Neural cell (in vitro differentiated cells): ENCODE results near the gene THRB. TPM values are rescaled to one million over a fixed set of nuclear protein-coding genes. Genes with fewer than 3 reads are reported as not detected.

ENCODE experiments used
- H2AFZ ChIP-seq: fragments of 200-600, 300-800 bp; sonication (generic), shearing (Covaris generic); 2 replicates; pipeline ENCODE4 v1.6.0; 2014; ENCODE audit warnings: low read depth, mild to moderate bottlenecking, antibody characterized with exemption, low read length, moderate library complexity
- H3F3A ChIP-seq: fragments of 200-600 bp; shearing (Covaris generic); 2 replicates; pipeline ENCODE4 v1.6.1; 2016; ENCODE audit warnings: mild to moderate bottlenecking, moderate library complexity, mixed read lengths, antibody characterized with exemption, low read length; ENCODE audit not compliant: insufficient read depth, poor library complexity, severe bottlenecking
- H3K27ac ChIP-seq: fragments of 200-600, 300-800 bp; sonication (generic), shearing (Covaris generic); 2 replicates; pipeline ENCODE4 v1.5.1; 2014; ENCODE audit warnings: mild to moderate bottlenecking, low read length, moderate library complexity
- H3K27me3 ChIP-seq: fragments of 300-800, 200-600 bp; sonication (generic), shearing (Covaris generic); 2 replicates; pipeline ENCODE4 v1.6.0; 2014; ENCODE audit warnings: mild to moderate bottlenecking, low read depth, low read length, moderate library complexity; ENCODE audit not compliant: insufficient read depth
- H3K36me3 ChIP-seq: fragments of 300-800, 200-600 bp; sonication (generic), shearing (Covaris generic); 2 replicates; pipeline ENCODE4 v1.5.1; 2014; ENCODE audit warnings: mild to moderate bottlenecking, antibody characterized with exemption, low read length, moderate library complexity; ENCODE audit not compliant: insufficient read depth
- H3K4me2 ChIP-seq: fragments of 300-800, 200-600 bp; sonication (generic), shearing (Covaris generic); 2 replicates; pipeline ENCODE4 v1.6.0; 2014; ENCODE audit warnings: mild to moderate bottlenecking, low read length
- H3K4me3 ChIP-seq: fragments of 300-800, 200-600 bp; sonication (generic), shearing (Covaris generic); 2 replicates; pipeline ENCODE4 v1.5.1; 2014; ENCODE audit warnings: mild to moderate bottlenecking, low read length, moderate library complexity
- H3K79me2 ChIP-seq: fragments of 200-600 bp; shearing (Covaris generic); replicated peaks from 2 replicates; pipeline ENCODE4 v1.6.0; 2014; ENCODE audit warnings: mild to moderate bottlenecking, low read length, moderate library complexity; ENCODE audit not compliant: insufficient read depth
- H3K9ac ChIP-seq: fragments of 300-800, 200-600 bp; sonication (generic), shearing (Covaris generic); 2 replicates; pipeline ENCODE4 v1.6.1; 2016; ENCODE audit warnings: mild to moderate bottlenecking, low read length, mixed read lengths
- H3K9me2 ChIP-seq: fragments of 200-600 bp; shearing (Covaris generic); 2 replicates; pipeline ENCODE4 v1.6.1; 2016; ENCODE audit warnings: mild to moderate bottlenecking, low read length, mixed read lengths; ENCODE audit not compliant: insufficient read depth
- H3K9me3 ChIP-seq: fragments of 200-600, 300-800 bp; sonication (generic), shearing (Covaris generic); 2 replicates; pipeline ENCODE4 v1.6.1; 2016; ENCODE audit warnings: mild to moderate bottlenecking, mixed run types, low read length, moderate library complexity, mixed read lengths
- H4K20me1 ChIP-seq: fragments of 200-600 bp; shearing (Covaris generic); 2 replicates; pipeline ENCODE4 v1.6.1; 2016; ENCODE audit warnings: mild to moderate bottlenecking, mixed run types; ENCODE audit not compliant: insufficient read depth
- EP300 ChIP-seq: fragments of 450-650 bp; conservative IDR thresholded peaks from 2 replicates; pipeline ENCODE4 v1.6.1; 2014; ENCODE audit warnings: antibody characterized with exemption, mild to moderate bottlenecking, moderate library complexity; ENCODE audit not compliant: poor library complexity, severe bottlenecking
- EZH2 ChIP-seq: fragments of 200-600, 300-800 bp; shearing (Covaris generic), sonication (generic); IDR thresholded peaks from 2 replicates; pipeline ENCODE4 v1.6.1; 2014; ENCODE audit warnings: antibody characterized with exemption, low read length, borderline replicate concordance, mild to moderate bottlenecking; ENCODE audit not compliant: insufficient read depth, poor library complexity, severe bottlenecking
- MXI1 ChIP-seq: fragments of 450-650 bp; conservative IDR thresholded peaks from 2 replicates; pipeline ENCODE4 v1.6.1; 2014; ENCODE audit warnings: antibody characterized with exemption, mild to moderate bottlenecking; ENCODE audit not compliant: poor library complexity, severe bottlenecking
- POLR2AphosphoS5 ChIP-seq: IDR thresholded peaks from 2 replicates; pipeline ENCODE4 v1.6.1; 2012
- RAD21 ChIP-seq: fragments of 450-650 bp; conservative IDR thresholded peaks from 2 replicates; pipeline ENCODE4 v1.6.1; 2014; ENCODE audit warnings: antibody characterized with exemption, mild to moderate bottlenecking, moderate library complexity
- REST ChIP-seq: IDR thresholded peaks from 2 replicates; pipeline ENCODE4 v1.6.1; 2012; ENCODE audit warnings: borderline replicate concordance
- SMC3 ChIP-seq: fragments of 450-650 bp; conservative IDR thresholded peaks from 2 replicates; pipeline ENCODE4 v1.6.1; 2014; ENCODE audit warnings: antibody characterized with exemption, mild to moderate bottlenecking, moderate library complexity; ENCODE audit not compliant: poor library complexity
- TAF1 ChIP-seq: IDR thresholded peaks from 2 replicates; pipeline ENCODE4 v1.6.1; 2012; ENCODE audit warnings: low read depth
- polyA plus RNA-seq: library from polyadenylated mRNA; depleted of rRNA; stranded (reverse); fragments of >200 nt; gene quantifications from 2 replicates; pipeline ENCODE4 v1.2.3, GENCODE V29; 2014
- TF ChIP-seq, protein P1 (sequence below): fragments of 450-650 bp; IDR thresholded peaks from 2 replicates; pipeline ENCODE4 v1.5.1; 2014; ENCODE audit warnings: antibody characterized with exemption, mild to moderate bottlenecking, moderate library complexity; ENCODE audit not compliant: poor library complexity, severe bottlenecking

Gene THRB
- polyA plus RNA-seq, 1 donor from 2014 or later, result 1.7 TPM

DNA sequence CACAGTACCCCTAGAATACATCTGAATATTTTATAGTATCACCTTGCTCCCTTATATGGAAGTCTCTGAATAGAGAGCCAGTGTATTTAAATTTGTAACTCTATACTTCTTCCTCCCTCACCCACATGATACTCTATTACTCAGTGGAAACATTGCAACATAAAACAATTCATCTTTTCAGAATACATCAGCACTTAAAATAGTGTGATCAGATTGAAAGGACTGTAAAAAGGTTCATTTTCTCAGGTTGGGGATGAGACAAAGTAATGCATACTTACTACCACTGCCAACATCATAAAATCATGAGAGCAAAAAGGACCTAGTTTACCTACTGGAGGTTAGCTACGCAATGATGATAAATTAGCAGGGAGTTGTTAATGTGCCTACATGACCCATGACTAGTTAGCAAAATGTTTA, 13.8 kb upstream of the THRB start:
- H3F3A ChIP-seq, result no peaks in the 10 kb centered on the region
- no peak overlapping the region for H3K9ac ChIP-seq
- no peak overlapping the region for H3K4me3 ChIP-seq
- H3K27ac ChIP-seq, result no peak overlapping the region
- H3K36me3 ChIP-seq, result no peaks in the 10 kb centered on the region
- TF ChIP-seq EZH2, result no peak
- TF ChIP-seq, protein P1, sequence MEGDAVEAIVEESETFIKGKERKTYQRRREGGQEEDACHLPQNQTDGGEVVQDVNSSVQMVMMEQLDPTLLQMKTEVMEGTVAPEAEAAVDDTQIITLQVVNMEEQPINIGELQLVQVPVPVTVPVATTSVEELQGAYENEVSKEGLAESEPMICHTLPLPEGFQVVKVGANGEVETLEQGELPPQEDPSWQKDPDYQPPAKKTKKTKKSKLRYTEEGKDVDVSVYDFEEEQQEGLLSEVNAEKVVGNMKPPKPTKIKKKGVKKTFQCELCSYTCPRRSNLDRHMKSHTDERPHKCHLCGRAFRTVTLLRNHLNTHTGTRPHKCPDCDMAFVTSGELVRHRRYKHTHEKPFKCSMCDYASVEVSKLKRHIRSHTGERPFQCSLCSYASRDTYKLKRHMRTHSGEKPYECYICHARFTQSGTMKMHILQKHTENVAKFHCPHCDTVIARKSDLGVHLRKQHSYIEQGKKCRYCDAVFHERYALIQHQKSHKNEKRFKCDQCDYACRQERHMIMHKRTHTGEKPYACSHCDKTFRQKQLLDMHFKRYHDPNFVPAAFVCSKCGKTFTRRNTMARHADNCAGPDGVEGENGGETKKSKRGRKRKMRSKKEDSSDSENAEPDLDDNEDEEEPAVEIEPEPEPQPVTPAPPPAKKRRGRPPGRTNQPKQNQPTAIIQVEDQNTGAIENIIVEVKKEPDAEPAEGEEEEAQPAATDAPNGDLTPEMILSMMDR, result no peak
- no peak for TF ChIP-seq EP300
- no peak for TF ChIP-seq POLR2AphosphoS5
- TF ChIP-seq SMC3, result no peak
- no peak for TF ChIP-seq REST
- no peaks in the 10 kb centered on the region for H3K9me3 ChIP-seq
- H3K27me3 ChIP-seq, result no peaks in the 10 kb centered on the region
- no peak overlapping the region for H2AFZ ChIP-seq
- no peaks in the 10 kb centered on the region for H3K9me2 ChIP-seq
- no peaks in the 10 kb centered on the region for H3K79me2 ChIP-seq
- no peaks in the 10 kb centered on the region for H4K20me1 ChIP-seq
- no peak overlapping the region for H3K4me2 ChIP-seq

DNA sequence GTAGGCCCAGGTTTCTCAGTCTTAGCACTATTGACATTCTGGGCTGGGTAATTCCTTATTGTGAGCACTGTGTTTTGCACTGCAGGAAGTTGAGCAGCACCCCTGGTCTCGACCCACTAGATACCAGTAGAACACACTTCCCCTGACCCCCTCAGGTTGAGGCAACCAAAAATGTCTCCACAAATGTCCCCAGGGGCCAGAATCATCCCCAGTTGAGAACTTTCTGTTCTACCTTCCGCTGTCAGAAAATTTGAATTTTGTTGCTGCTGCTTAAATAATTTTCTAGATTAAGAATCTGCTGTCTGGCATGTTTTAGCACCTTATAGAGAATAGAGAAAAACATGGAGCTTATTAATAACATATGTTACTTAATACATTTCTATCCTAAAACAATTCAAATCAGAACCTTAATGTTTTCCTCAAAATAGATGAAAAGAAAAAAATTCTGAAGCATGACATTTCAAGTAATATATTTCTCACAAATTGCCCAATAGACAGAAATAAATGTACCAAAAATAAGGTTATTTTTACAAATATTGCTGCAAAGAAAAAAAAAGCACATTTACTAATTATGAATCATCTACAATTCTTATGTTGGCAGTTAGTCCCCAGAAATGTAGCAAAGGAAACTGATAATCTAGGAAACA, 13.2 kb upstream of the THRB start:
- TF ChIP-seq TAF1, result no peak
- TF ChIP-seq EP300, result no peak
- no peak for TF ChIP-seq REST
- no peak for TF ChIP-seq POLR2AphosphoS5
- no peak for TF ChIP-seq EZH2
- no peak for TF ChIP-seq RAD21
- TF ChIP-seq, protein P1, result no peak
- no peak for TF ChIP-seq MXI1
- no peak for TF ChIP-seq SMC3
- Histone ChIP-seq H3K9me2 (no peaks in the 10 kb centered on the region), H3K9me3 (no peaks in the 10 kb centered on the region), H3K27me3 (no peaks in the 10 kb centered on the region), H3K27ac (no peak overlapping the region), H3K4me2 (no peak overlapping the region), H4K20me1 (no peaks in the 10 kb centered on the region), H3K36me3 (no peaks in the 10 kb centered on the region), H3K79me2 (no peaks in the 10 kb centered on the region), H3K4me3 (no peak overlapping the region), H3F3A (no peaks in the 10 kb centered on the region), H2AFZ (no peak overlapping the region), H3K9ac (no peak overlapping the region)
